Bronchial epithelial cell (primary cell): ENCODE results near the gene COPB1. TPM values are rescaled to one million over a fixed set of nuclear protein-coding genes. Genes with fewer than 3 reads are reported as not detected.
"Not testable (repeated sequence)": the region's sequence is repeated elsewhere in the genome, so short reads cannot be mapped to it uniquely, and the experiment has no call there.

ENCODE experiments used
- DNase-seq: peaks from one replicate; pipeline ENCODE4 v3.0.0-alpha.2; 2010; ENCODE audit warnings: low read depth
- FAIRE-seq: peaks from 2 replicates; lab custom pipeline; 2011; peaks lifted over from hg19 to GRCh38; lab: Jason Lieb, UNC
- H3K27me3 ChIP-seq: 2 replicates; pipeline ENCODE4 v1.5.1; 2011; ENCODE audit warnings: low read length; ENCODE audit not compliant: control insufficient read depth, insufficient read depth
- H3K36me3 ChIP-seq: 2 replicates; pipeline ENCODE4 v1.5.1; 2011; ENCODE audit warnings: low read length; ENCODE audit not compliant: control insufficient read depth, insufficient read depth
- H3K4me3 ChIP-seq: 2 replicates; pipeline ENCODE4 v1.5.1; 2011; ENCODE audit warnings: mild to moderate bottlenecking, low read depth, low read length, control low read depth
- CTCF ChIP-seq: IDR thresholded peaks from 2 replicates; pipeline ENCODE4 v1.5.1; 2011; ENCODE audit warnings: mild to moderate bottlenecking, moderate library complexity, low read length, control low read depth, inconsistent platforms; ENCODE audit not compliant: insufficient read depth, severe bottlenecking
- total RNA-seq: library from RNA; depleted of rRNA; stranded (reverse); fragments of >200 nt; gene quantifications from 2 replicates; pipeline ENCODE4 v1.2.1, GENCODE V29; 2014

The COPB1 gene
- total RNA-seq, 1 donor from 2014 or later = 192 TPM

GRCh38 chr11:14537134-14537599 is 37.6 kb upstream of the COPB1 start:
- no peaks in the 10 kb centered on the region for H3K36me3 ChIP-seq
- H3K27me3 ChIP-seq = no peaks in the 10 kb centered on the region
- DNase-seq = peak; percentile 12
- no peak for FAIRE-seq
- peak; percentile 50 for TF ChIP-seq CTCF
- H3K4me3 ChIP-seq = no peak overlapping the region

GRCh38 chr11:14535166-14535565 is 35.6 kb upstream of the COPB1 start:
- H3K36me3 ChIP-seq, H3K27me3 ChIP-seq, DNase-seq, H3K4me3 ChIP-seq, FAIRE-seq: not testable (repeated sequence)

- Histone ChIP-seq H3K27me3 (no peaks in the 10 kb centered on the region), H3K36me3 (no peaks in the 10 kb centered on the region), H3K4me3 (no peak overlapping the region)
- DNase-seq (peak; percentile 45), FAIRE-seq (no peak)
- TF ChIP-seq CTCF = no peak
These were observed 30.3 kb upstream of the COPB1 start for GRCh38 chr11:14529951-14530350.

- FAIRE-seq = no peak
- TF ChIP-seq CTCF = no peak
- no peaks in the 10 kb centered on the region for H3K36me3 ChIP-seq
- H3K27me3 ChIP-seq = no peaks in the 10 kb centered on the region
- H3K4me3 ChIP-seq = no peak overlapping the region
- DNase-seq = no peak
These were observed 29.7 kb upstream of the COPB1 start for GRCh38 chr11:14529321-14529720.

- H3K36me3 ChIP-seq = peaks cover 2% of the 10 kb centered on the region
- no peak for TF ChIP-seq CTCF
- no peak overlapping the region for H3K4me3 ChIP-seq
- no peak for DNase-seq
- no peak for FAIRE-seq
- no peaks in the 10 kb centered on the region for H3K27me3 ChIP-seq
These were observed 23.2 kb upstream of the COPB1 start for GRCh38 chr11:14522801-14523200.

GRCh38 chr11:14522245-14522644 is 22.6 kb upstream of the COPB1 start:
- DNase-seq (no peak), FAIRE-seq (no peak)
- Histone ChIP-seq H3K4me3 (no peak overlapping the region), H3K36me3 (peaks cover 2% of the 10 kb centered on the region), H3K27me3 (no peaks in the 10 kb centered on the region)
- no peak for TF ChIP-seq CTCF
